Ishikawa (cell line): ENCODE data around the gene BBLN.

Experiments used
- CEBPB ChIP-seq: IDR thresholded peaks from 2 replicates; pipeline ENCODE4 v1.6.1; 2012
- EP300 ChIP-seq: IDR thresholded peaks from 2 replicates; pipeline ENCODE4 v1.6.1; 2012; ENCODE audit warnings: borderline replicate concordance
- TAF1 ChIP-seq: IDR thresholded peaks from 2 replicates; pipeline ENCODE4 v1.6.1; 2012; ENCODE audit warnings: low read depth, mild to moderate bottlenecking
- TCF12 ChIP-seq: IDR thresholded peaks from 2 replicates; pipeline ENCODE4 v1.6.1; 2012; ENCODE audit warnings: low read depth
- TF ChIP-seq, protein P1 (sequence below): IDR thresholded peaks from 2 replicates; pipeline ENCODE4 v1.6.1; 2012; ENCODE audit warnings: low read depth, mild to moderate bottlenecking

DNA sequence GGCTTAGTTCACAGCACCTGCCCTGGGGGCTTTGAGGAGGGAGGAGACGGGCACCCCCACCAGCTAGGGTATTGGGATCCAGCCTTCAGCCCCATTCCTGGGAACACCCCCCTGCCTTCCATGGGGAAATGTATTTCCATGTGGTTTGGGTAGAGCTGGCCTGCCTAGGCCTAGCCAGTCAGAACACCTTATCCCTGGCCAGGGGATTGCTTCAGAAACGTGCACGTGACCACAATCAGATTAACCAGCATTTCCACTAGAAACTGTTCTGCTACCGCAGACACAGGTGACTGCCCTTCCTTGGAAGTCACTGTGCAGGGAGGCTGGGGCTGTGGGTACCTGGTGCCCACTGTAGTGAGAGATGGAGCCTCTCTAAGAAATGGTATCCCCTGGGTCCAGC is 14.0 kb downstream of the BBLN start:
- TF ChIP-seq TCF12 = no peak
- TF ChIP-seq, protein P1, sequence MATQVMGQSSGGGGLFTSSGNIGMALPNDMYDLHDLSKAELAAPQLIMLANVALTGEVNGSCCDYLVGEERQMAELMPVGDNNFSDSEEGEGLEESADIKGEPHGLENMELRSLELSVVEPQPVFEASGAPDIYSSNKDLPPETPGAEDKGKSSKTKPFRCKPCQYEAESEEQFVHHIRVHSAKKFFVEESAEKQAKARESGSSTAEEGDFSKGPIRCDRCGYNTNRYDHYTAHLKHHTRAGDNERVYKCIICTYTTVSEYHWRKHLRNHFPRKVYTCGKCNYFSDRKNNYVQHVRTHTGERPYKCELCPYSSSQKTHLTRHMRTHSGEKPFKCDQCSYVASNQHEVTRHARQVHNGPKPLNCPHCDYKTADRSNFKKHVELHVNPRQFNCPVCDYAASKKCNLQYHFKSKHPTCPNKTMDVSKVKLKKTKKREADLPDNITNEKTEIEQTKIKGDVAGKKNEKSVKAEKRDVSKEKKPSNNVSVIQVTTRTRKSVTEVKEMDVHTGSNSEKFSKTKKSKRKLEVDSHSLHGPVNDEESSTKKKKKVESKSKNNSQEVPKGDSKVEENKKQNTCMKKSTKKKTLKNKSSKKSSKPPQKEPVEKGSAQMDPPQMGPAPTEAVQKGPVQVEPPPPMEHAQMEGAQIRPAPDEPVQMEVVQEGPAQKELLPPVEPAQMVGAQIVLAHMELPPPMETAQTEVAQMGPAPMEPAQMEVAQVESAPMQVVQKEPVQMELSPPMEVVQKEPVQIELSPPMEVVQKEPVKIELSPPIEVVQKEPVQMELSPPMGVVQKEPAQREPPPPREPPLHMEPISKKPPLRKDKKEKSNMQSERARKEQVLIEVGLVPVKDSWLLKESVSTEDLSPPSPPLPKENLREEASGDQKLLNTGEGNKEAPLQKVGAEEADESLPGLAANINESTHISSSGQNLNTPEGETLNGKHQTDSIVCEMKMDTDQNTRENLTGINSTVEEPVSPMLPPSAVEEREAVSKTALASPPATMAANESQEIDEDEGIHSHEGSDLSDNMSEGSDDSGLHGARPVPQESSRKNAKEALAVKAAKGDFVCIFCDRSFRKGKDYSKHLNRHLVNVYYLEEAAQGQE = no peak
- no peak for TF ChIP-seq CEBPB
- no peak for TF ChIP-seq EP300
- TF ChIP-seq TAF1 = no peak
